LNCaP clone FGC (cell line): Measurements from ENCODE around the gene FGD6.

ENCODE experiments used
- DNase-seq: peaks from one replicate; pipeline ENCODE4 v3.0.0-alpha.2; 2011; ENCODE audit warnings: low read depth
- H3K4me3 ChIP-seq: 2 replicates; pipeline ENCODE4 v1.5.1; 2011; ENCODE audit warnings: mild to moderate bottlenecking, low read depth, low read length, control low read depth
- TF ChIP-seq, protein P1 (sequence below): IDR thresholded peaks from 2 replicates; pipeline ENCODE4 v1.5.1; 2012; ENCODE audit warnings: mild to moderate bottlenecking; ENCODE audit not compliant: control insufficient read depth, insufficient read depth; ENCODE audit errors: extremely low read depth

The FGD6 gene

DNA sequence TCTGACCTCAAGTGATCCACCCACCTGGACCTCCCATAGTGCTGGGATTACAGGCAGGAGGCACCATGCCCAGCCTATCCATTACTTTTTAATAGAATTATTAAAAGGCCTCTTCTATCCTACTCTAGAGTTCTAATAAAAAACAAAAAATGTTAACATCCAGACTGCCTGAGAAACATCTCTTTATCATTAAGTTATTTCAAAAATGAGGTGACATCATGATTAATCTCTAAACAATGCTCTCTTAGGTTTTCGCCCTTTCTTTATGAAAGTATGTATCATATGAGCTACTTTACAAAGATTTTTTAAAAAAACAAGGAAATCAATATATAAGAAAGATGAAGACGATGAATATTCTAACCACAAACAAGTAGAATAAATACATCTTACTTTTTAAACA, 52.6 kb downstream of the FGD6 start:
- TF ChIP-seq, protein P1, sequence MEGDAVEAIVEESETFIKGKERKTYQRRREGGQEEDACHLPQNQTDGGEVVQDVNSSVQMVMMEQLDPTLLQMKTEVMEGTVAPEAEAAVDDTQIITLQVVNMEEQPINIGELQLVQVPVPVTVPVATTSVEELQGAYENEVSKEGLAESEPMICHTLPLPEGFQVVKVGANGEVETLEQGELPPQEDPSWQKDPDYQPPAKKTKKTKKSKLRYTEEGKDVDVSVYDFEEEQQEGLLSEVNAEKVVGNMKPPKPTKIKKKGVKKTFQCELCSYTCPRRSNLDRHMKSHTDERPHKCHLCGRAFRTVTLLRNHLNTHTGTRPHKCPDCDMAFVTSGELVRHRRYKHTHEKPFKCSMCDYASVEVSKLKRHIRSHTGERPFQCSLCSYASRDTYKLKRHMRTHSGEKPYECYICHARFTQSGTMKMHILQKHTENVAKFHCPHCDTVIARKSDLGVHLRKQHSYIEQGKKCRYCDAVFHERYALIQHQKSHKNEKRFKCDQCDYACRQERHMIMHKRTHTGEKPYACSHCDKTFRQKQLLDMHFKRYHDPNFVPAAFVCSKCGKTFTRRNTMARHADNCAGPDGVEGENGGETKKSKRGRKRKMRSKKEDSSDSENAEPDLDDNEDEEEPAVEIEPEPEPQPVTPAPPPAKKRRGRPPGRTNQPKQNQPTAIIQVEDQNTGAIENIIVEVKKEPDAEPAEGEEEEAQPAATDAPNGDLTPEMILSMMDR, result no peak
- DNase-seq, result no peak
- H3K4me3 ChIP-seq, result no peak overlapping the region

DNA sequence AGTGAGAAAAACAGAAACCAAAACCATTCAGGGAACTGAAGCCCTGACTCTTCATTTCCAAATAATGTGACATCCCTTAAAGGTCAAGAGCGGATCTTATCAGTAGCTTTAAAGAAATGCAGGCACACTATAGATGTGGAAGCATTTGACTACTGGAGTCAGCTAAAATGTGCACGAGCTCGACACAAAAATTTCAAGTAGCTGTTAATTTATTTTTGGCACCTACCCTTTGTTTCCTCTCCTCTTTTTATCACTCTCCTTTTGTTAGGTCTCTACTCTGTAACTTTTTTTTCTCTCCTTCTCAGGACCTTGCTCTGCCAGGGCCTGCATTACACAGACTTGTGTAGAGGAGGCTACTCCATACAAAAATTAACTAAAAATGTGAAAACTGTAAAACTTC, 58.3 kb downstream of the FGD6 start:
- DNase-seq, result no peak
- H3K4me3 ChIP-seq, result no peak overlapping the region
- TF ChIP-seq, protein P1, result no peak

DNA sequence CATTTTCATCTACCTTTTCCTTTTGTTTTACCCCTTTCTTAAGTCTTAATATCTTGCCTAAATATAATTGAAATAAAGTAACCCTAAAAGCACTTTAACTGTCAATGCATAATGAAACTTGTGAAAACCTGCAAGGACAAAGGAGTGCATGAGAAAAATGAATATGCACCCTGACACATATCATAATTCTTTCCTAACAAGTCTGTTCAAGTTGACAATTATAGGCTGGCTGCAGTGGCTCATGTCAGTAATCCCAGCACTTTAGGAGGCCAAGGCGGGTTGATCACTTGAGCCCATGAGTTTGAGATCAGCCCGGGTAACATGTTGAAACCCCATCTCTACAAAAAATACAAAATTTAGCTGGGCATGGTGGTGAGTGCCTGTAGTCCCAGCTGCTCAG, 65.4 kb downstream of the FGD6 start:
- TF ChIP-seq, protein P1, result no peak
- no peak overlapping the region for H3K4me3 ChIP-seq
- DNase-seq, result no peak

DNA sequence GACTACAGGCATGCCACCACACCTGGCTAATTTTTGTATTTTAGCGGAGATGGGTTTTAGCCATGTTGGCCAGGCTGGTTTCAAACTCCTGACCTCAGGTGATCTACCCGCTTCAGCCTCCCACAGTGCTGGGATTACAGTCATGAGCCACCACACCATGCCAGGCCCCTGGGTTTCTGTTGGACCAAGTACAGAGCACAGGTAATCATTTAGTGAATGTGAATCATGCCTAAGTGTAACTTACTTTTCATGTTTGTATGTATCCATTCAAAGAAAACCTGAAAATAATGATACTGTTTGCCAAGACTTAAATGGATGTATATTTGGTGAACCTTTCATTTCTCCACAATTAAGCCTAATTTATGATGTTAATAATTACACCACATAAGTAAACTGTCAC, 65.9 kb downstream of the FGD6 start:
- DNase-seq, result no peak
- TF ChIP-seq, protein P1, result no peak
- no peak overlapping the region for H3K4me3 ChIP-seq

DNA sequence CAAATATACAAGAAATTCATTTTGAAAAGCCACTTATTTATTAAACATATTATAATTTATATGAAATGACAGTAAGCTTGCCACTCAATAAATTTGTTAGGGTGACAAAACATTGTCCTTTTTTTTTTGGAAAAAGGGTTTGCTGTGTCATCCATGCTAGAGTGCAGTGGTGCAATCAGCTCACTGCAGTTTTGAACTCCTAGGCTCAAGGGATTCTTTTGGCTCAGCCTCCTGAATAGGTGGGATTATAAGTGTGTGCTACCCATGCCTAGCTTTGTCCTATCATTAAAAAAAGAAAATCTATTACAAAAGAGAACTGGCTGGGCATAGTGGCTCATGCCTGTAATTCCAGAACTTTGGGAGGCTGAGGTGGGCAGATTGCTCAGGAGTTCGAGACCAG, 66.8 kb downstream of the FGD6 start:
- no peak for DNase-seq
- TF ChIP-seq, protein P1, result no peak
- H3K4me3 ChIP-seq, result no peak overlapping the region

DNA sequence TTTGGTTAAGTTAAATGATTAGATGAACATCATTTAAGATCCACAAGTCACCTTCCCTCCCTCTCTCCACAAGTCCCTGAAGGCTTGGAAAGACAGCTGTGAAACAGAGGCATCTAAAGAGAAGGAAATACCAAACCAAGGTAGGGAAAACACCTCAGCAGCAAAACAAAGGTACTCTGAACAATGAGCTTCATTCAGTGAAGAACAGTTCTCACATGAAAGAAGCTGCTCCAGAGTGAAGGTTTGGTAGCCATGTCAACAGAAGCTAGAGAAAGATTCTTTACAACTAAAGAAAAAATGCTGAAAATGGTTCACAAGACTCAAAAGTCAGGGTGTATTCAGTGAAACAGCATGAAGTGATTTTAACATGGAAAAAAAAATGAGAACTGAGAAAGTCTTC, 69.4 kb downstream of the FGD6 start:
- H3K4me3 ChIP-seq, result no peak overlapping the region
- TF ChIP-seq, protein P1, result no peak
- DNase-seq, result no peak

DNA sequence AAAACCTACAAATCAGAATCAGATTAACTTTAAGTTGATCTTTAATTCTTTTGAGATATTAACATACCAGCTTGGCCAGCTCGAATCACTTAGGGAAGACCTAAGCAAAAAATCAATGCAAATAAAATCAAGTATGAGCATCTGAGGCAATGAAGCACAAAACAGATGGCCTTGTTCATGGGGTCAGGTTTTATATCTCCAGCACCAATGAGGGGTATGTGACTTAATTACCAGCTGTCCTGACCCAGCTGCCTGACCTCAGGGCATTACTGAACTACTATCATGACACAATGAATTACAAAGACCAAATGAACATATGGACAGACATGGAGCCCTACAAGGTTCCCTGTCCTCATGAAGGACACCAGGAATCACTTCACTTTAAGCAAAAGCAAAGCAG, 70.5 kb downstream of the FGD6 start:
- TF ChIP-seq, protein P1, result no peak
- H3K4me3 ChIP-seq, result no peak overlapping the region
- no peak for DNase-seq
